Activated CD4-positive, alpha-beta T cell treated with anti-CD3 and anti-CD28 coated beads, Interleukin-2, amount 50 U/mL, for 4 hours (primary cell): Measurements from ENCODE around the gene ATP8B2.
"Not testable (repeated sequence)": the region's sequence is repeated elsewhere in the genome, so short reads cannot be mapped to it uniquely, and the experiment has no call there.

Source experiments
- DNase-seq, 2 experiments: peaks; one replicate each; pipeline ENCODE4 v3.0.0-alpha.2; 2020

Gene ATP8B2

GRCh38 chr1:154324669-154325582 is at the start of gene ATP8B2:
ATP8B2 (plus strand) TSS chr1:154325525; CDS start chr1:154328142, 2,617 bp downstream.
- peak; percentile 71 to 73 for DNase-seq

DNA sequence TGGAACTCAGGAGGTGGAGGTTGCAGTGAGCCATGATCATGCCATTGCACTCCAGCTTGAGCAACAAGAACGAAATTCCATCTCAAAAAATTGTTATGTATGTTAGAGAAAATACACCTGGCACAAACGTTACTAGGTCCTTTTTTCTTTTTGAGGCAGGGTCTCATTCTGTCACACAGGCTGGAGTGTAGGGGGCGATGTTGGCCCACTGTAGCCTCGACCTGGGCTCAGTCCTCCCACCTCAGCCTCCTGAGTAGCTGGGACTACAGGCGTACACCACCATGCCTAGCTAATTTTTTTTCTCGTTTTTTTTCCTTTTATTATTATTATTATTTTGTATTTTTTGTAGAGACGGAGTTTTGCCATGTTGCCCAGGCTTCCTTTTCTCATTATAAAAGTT is 48.5 kb upstream of the ATP8B2 start:
- peak; percentile 11 to 18 for DNase-seq

DNA sequence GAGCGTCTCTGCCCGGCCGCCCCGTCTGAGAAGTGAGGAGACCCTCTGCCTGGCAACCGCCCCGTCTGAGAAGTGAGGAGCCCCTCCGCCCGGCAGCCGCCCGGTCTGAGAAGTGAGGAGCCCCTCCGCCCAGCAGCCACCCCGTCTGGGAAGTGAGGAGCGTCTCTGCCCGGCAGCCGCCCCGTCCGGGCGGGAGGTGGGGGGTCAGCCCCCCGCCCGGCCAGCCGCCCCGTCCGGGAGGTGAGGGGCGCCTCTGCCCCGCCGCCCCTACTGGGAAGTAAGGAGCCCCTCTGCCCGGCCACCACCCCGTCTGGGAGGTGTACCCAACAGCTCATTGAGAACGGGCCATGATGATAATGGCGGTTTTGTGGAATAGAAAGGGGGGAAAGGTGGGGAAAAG is 37.7 kb upstream of the ATP8B2 start:
- not testable (repeated sequence) for DNase-seq

DNA sequence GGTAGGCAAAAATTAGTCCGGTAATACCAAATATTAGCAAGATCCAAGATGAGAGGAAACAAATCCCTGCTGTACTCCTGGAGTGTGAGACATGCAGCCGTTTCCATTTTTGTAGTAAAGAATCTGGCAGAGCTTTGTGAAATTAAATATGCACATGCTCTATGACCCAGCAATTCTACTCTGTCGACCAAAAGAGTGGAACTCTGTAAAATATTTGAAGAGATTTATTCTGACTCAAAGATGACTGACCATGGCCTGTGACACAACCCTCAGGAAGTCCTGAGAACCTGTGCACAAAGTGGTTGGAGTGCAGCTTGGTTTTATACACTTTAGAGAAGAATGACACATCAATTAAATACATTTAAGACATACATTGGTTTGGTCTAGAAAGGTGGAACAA is 36.7 kb upstream of the ATP8B2 start:
- DNase-seq = no peak

DNA sequence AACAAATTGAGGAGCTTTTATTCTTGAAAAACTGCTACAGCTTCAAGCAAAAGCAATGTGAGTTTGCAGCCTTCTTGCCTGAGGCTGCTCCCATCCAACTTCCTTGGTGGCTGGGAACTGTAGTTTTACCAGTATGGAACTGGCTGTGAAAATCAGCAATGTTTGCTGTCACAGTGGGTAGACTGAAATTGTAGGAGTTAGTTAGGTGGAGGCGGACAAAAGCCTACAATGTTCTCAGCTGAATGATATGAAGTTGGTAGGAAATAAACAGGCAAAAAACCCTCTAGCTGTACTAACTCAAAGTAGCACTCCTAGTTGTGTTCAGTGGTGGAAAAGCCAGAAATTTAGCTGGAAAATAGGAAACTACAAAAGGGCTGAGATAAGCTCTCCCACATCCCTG is 34.4 kb upstream of the ATP8B2 start:
- DNase-seq = no peak

GRCh38 chr1:154295408-154296235 is 29.7 kb upstream of the ATP8B2 start:
- DNase-seq = no peak

DNA sequence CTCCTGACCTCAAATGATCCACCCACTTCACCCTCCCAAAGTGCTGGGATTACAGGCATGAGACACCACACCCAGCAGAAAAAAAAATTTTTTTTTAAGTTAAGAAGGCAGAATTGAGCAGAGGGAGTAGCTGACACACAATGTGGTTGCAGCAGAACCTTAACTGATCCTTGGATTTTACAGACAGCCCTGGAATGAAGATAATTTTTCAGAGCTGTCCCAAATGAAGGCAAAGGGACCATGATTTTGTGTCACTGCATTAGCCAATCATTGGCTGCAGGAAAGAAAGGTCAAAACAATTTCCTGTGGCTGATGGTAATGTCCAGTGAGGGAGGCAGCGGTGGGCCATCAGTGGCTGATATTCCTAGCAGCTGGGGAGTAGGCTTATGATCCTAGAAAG is 23.7 kb upstream of the ATP8B2 start:
- no peak for DNase-seq

GRCh38 chr1:154304664-154305337 is 20.5 kb upstream of the ATP8B2 start:
- peak in 1 of 2 experiments; percentile 11 for DNase-seq

GRCh38 chr1:154306151-154306550 is 19.2 kb upstream of the ATP8B2 start:
- DNase-seq = no peak

DNA sequence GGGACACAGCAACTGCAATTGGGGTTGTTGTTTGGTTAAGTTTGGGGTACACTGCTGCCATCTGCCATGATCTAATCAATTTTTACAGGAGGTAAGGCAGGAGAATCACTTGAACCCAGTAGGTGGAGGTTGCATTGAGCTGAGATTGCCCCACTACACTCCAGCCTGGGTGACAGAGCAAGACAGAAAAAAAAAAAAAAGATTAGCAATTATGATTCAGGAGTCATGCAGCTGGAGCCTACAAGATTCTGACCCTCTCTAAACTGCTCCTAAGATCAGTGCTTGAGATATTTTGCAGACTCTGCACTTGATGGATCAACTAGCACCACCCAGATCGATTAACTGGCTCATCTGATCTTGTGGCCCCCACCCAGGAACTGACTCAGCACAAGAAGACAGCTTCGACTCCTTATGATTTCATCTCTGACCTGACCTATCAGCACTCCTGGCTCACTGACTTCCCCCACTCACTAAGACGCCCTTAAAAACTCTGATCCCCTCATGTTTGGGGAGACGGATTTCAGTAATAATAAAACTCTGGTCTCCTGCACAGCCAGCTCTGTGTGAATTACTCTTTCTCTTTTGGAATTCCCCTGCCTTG is 17.6 kb upstream of the ATP8B2 start:
- not testable (repeated sequence) for DNase-seq

DNA sequence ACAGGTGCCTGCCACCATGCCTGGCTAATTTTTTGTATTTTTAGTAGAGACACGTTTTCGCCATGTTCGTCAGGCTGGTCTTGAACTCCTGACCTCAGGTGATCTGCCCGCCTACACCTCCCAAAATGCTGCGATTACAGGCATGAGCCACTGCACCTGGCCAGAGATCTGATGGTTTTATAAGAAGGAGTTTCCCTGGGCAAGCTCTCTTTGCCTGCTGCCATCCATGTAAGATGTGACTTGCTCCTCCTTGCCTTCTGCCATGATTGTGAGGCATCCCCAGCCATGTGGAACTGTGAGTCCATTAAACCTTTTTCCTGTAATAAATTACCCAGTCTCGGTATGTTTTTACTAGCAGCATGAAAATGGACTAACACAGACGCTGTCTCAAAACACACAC is 16.2 kb upstream of the ATP8B2 start:
- DNase-seq = not testable (repeated sequence)

DNA sequence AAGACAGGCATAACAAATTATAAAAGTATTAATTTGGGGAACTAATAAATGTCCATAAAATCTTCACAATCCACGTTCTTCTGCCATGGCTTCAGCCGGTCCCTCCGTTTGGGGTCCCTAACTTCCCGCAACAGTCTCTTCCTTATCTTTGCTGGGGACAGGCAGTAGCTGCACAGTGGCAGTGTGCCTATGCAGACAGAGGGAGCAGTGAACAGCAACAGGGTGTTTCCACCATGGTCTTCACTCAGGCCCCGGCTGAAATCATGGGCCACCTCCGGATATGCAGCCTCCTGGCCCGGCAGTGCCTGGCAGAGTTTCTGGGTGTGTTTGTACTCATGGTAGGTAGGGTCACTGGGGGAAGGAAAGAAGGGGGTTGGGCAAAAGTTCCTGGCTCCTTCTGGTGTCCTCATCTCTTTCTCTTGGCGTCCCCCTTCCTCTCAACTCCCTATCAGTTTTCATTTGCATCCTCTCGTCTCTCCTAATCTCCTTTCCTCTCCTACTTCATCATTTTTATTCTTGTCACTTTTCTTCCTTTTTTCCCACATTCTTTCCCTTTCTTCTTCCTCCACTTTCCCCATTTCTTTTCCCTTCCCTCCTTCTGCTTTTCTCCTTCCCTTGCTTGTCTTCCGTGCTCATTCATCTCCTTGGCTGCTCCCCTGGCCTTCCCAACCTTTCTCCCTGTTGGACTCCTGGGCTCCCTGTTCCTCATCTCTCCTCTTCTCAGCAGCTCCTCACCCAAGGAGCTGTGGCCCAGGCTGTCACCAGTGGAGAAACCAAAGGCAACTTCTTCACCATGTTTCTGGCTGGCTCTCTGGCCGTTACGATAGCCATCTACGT is 12.9 kb upstream of the ATP8B2 start:
- DNase-seq = not testable (repeated sequence)

GRCh38 chr1:154313066-154313356 is 12.3 kb upstream of the ATP8B2 start:
- DNase-seq = no peak

DNA sequence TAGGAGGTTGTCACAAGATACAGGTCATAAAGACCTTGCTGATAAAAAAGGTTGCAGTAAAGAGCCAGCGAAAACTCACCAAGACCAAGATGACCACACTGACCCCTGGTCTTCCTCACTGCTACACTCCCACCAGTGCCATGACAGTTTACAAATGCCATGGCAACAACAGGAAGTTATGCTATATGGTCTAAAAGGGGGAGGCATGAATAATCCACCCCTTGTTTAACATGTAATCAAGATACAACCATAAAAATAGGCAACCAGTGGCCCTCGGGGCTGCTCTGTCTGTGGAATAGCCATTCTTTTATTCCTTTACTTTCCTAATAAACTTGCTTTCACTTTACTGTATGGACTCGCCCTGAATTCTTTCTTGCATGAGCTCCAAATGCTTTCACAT is 11.1 kb upstream of the ATP8B2 start:
- DNase-seq = not testable (repeated sequence)

DNA sequence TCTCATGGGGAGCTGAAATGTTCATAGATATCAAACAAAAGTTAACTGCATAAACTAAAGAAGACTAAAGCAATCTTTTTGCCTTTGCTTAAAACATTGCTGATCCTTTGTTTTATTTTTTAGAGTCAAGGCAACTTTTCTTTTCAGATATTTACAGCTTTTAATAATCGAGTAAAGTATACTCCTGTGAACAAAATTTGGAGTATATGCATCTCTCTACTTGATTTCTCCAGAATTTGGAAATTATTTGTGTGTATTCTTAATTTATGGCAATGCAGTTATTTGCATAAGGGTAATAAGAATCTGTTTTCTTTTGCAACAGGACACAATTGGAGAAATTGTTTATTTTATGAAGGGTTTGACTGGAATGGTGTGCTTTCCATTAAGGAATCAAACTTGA is 8.6 kb upstream of the ATP8B2 start:
- no peak for DNase-seq

- DNase-seq = no peak
Measured at GRCh38 chr1:154318386-154318785, 6.9 kb upstream of the ATP8B2 start.

DNA sequence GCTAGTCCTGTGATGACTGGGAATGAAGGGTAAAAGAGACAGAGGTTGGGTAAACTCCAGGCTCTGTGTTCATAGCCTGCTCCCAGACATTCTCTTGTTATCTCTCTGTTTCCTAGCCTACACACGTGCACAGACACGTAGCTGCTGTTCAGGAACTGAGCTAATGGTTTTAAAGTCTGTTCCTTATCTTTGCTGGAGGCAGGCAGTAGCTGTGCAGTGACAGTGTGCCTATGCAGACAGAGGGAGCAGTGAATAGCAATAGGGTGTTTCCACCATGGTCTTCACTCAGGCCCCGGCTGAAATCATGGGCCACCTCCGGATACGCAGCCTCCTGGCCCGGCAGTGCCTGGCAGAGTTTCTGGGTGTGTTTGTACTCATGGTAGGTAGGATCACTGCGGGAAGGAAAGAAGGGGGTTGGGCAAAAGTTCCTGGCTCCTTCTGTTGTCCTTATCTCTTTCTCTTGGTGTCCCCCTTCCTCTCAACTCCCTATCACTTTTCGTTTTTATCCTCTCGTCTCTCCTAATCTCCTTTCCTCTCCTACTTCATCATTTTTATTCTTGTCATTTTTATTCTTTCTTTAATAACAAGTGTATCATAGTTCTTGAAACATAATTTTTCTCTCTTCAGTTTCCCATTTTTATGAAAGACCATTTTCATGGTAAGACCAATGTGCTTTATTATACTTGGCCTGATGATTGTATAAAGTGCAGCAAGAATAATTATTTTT is 4.3 kb upstream of the ATP8B2 start, which contains the start of gene AQP10:
AQP10 (plus strand) TSS at position 212 of the 727 bp plus-strand sequence; CDS start at position 275, 63 bp downstream.
- no peak for DNase-seq

DNA sequence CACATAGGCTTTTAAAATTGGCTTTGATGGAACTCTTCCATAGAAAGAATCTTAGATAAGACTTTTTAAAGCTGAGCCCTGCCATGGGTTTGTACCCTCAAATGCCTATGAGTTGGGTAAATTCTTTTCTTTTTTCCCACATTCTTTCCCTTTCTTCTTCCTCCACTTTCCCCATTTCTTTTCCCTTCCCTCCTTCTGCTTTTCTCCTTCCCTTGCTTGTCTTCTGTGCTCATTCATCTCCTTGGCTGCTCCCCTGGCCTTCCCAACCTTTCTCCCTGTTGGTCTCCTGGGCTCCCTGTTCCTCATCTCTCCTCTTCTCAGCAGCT is 3.8 kb upstream of the ATP8B2 start:
- not testable (repeated sequence) for DNase-seq

- no peak for DNase-seq
Measured at GRCh38 chr1:154323493-154323892, 1.8 kb upstream of the ATP8B2 start.

- no peak for DNase-seq
Measured at GRCh38 chr1:154324241-154324640, 1.1 kb upstream of the ATP8B2 start.
